ENCODE measurements around the gene RCL1.

RCL1 gene

DNA sequence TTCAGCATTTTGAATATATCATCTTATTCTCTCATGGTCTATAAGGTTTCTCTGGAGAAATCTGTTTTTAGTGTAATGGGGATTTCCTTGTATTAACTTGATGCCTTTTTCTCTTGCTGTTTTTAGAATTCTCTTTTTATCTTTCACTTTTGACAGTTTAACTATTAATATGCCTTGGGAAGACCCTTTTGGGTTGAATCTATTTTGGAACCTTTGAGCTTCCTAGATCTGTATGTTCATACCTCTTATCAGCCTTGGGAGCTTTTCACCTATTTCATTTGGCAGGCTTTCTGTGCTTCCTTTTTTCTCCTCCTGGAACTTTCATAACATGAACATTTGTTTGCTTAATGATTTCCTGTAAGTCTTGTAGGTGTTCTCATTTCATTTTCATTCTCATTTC is 22.2 kb downstream of the RCL1 start:
- no peaks in the 10 kb centered on the region for H3K9me3 ChIP-seq (ENCODE audit: control insufficient read depth, insufficient read depth, low read length)
- no peaks in the 10 kb centered on the region for H3K4me1 ChIP-seq (ENCODE audit: insufficient read depth, low read length)
- H3K9ac ChIP-seq (ENCODE audit: low read depth, low read length) = no peak overlapping the region

DNA sequence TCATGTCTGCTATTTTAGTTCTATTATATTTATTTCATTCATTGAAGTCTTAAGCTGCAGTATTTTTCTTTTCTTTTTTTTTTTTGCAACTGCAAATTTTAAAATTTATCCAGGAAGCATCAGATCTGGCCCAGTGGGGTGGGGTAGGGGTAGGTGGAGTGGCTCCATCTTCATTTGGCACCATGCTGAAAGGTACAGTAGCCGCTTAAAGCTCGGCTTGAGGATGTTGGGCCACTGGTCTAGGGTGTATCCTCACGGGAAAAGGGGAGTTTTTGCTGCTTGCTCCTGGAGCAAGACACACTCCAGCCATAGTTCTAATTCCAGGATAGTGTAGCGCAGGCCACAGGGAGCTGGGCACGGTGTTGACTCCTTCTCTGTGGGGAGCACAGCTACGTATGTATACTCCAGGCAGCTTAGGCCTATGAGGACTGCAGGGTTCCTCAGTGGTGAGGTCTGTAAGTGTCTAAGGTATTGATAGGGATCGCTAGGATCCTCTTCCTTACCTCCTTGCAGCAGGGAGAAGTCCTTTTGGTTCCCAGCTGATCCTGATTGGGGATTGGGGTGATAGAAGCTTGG is 22.7 kb downstream of the RCL1 start:
- H3K9ac ChIP-seq (ENCODE audit: low read depth, low read length) = no peak overlapping the region
- no peaks in the 10 kb centered on the region for H3K4me1 ChIP-seq (ENCODE audit: insufficient read depth, low read length)
- H3K9me3 ChIP-seq (ENCODE audit: control insufficient read depth, insufficient read depth, low read length) = no peaks in the 10 kb centered on the region
- H3K36me3 ChIP-seq (ENCODE audit: insufficient read depth, low read length) = no peaks in the 10 kb centered on the region

More for the DNA sequence above, 22.2 kb downstream of the RCL1 start:
- no peaks in the 10 kb centered on the region for H3K36me3 ChIP-seq (ENCODE audit: insufficient read depth, low read length)

DNA sequence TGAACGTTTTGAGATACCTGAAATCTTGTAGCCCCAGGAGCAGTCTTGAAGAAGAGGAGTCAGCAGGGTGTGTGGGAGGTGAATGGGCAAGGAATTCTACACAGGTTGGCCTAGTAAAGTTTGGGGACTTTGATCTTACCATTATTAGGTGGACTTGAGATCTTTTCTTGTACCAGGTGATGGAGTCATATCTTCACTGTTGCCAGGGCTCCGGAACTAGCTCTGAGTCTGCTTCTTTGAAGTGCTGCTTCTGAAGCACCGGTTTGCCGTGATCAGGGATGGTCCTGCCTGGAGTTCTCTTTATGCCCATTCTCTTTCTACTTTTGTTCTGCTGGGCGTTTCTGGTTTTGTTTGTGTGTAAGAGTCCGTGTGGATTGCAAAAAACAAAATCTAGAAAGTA is 27.4 kb downstream of the RCL1 start:
- H3K36me3 ChIP-seq (ENCODE audit: insufficient read depth, low read length) = no peaks in the 10 kb centered on the region

GRCh38 chr9:4821133-4821532 is 28.4 kb downstream of the RCL1 start:
- Histone ChIP-seq H3K9ac (ENCODE audit: low read depth, low read length) (no peak overlapping the region), H3K9me3 (ENCODE audit: control insufficient read depth, insufficient read depth, low read length) (no peaks in the 10 kb centered on the region), H3K36me3 (ENCODE audit: insufficient read depth, low read length) (no peaks in the 10 kb centered on the region), H3K4me1 (ENCODE audit: insufficient read depth, low read length) (no peaks in the 10 kb centered on the region)

More for the DNA sequence above, 27.4 kb downstream of the RCL1 start:
- H3K9ac ChIP-seq (ENCODE audit: low read depth, low read length) = no peak overlapping the region
- H3K4me1 ChIP-seq (ENCODE audit: insufficient read depth, low read length) = no peaks in the 10 kb centered on the region
- no peaks in the 10 kb centered on the region for H3K9me3 ChIP-seq (ENCODE audit: control insufficient read depth, insufficient read depth, low read length)

GRCh38 chr9:4822057-4822456 is 29.3 kb downstream of the RCL1 start:
- H3K9me3 ChIP-seq (ENCODE audit: control insufficient read depth, insufficient read depth, low read length) = no peaks in the 10 kb centered on the region
- H3K36me3 ChIP-seq (ENCODE audit: insufficient read depth, low read length) = no peaks in the 10 kb centered on the region
- no peak overlapping the region for H3K9ac ChIP-seq (ENCODE audit: low read depth, low read length)
- no peaks in the 10 kb centered on the region for H3K4me1 ChIP-seq (ENCODE audit: insufficient read depth, low read length)

GRCh38 chr9:4826417-4827166 is 33.8 kb downstream of the RCL1 start:
- Histone ChIP-seq H3K36me3 (ENCODE audit: insufficient read depth, low read length) (no peaks in the 10 kb centered on the region), H3K9ac (ENCODE audit: low read depth, low read length) (no peak overlapping the region), H3K4me1 (ENCODE audit: insufficient read depth, low read length) (no peaks in the 10 kb centered on the region), H3K9me3 (ENCODE audit: control insufficient read depth, insufficient read depth, low read length) (no peaks in the 10 kb centered on the region)

DNA sequence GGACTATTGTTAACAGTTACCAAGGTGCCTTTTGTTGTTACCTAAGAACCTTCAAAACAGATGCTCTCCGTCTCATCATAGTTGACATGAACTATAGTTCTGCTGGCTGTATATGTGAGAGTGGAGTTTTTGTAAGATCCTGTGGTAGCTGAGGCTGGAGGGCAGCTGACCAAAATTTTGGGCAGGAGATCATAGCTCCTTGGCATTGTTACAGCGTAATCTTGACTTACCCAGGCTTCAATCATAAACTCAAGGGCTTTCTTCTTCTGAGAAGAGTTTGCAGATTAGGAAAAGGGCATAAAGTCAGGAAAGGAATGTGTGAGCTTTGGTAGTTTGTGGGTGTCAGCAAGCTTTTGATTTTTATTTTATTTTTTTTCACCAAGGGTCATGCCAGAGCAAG is 34.5 kb downstream of the RCL1 start:
- Histone ChIP-seq H3K36me3 (ENCODE audit: insufficient read depth, low read length) (no peaks in the 10 kb centered on the region), H3K9ac (ENCODE audit: low read depth, low read length) (no peak overlapping the region), H3K4me1 (ENCODE audit: insufficient read depth, low read length) (no peaks in the 10 kb centered on the region), H3K9me3 (ENCODE audit: control insufficient read depth, insufficient read depth, low read length) (no peaks in the 10 kb centered on the region)

- Histone ChIP-seq H3K4me1 (ENCODE audit: insufficient read depth, low read length) (no peaks in the 10 kb centered on the region; the same call in 1 of the 2 replicates), H3K9me3 (ENCODE audit: control insufficient read depth, insufficient read depth, low read length) (no peaks in the 10 kb centered on the region), H3K9ac (ENCODE audit: low read depth, low read length) (no peak overlapping the region), H3K36me3 (ENCODE audit: insufficient read depth, low read length) (no peaks in the 10 kb centered on the region)
Measured at GRCh38 chr9:4828761-4829160, 36.0 kb downstream of the RCL1 start.

DNA sequence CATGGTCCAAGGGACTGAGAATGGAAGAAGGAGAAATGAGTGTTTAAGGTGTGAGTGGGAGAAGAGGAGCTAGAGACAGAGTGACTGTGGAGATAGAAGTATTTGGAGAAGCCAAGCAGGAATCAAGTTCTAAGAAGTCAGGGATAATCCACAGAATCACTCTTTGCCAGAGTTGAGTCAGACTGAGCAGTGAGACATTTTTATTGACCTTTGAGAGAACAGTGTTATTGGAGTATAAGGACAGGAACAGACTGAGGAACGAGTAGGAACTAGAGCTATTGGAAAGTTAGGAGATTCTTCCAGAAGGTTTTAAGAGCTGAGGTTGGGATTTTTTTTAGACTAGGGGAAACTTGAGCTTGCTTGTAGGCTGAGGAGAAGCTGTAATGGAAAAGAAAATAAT is 37.2 kb downstream of the RCL1 start:
- Histone ChIP-seq H3K9me3 (ENCODE audit: control insufficient read depth, insufficient read depth, low read length) (no peaks in the 10 kb centered on the region), H3K36me3 (ENCODE audit: insufficient read depth, low read length) (no peaks in the 10 kb centered on the region), H3K9ac (ENCODE audit: low read depth, low read length) (no peak overlapping the region), H3K4me1 (ENCODE audit: insufficient read depth, low read length) (no peaks in the 10 kb centered on the region; the same call in 1 of the 2 replicates)

DNA sequence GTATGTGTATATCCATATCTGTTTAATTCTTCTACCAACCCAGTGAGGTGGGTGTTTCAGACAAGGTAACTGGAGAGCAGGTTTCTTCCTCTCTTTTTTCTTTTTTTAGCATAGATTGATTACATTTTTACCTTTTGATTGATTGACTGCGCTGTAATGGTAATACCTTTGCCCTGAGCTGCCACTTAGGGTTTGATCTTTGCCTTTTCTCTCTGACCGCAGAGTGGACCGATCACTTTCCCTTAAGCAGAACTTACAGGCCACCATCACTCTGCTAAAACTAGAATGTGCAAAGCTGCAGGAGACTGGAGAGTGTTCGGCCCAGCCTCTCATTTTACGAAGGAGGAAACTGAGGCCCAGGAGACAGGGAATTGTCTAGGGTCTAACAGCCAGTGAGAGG is 38.0 kb downstream of the RCL1 start:
- no peaks in the 10 kb centered on the region; the same call in 1 of the 2 replicates for H3K4me1 ChIP-seq (ENCODE audit: insufficient read depth, low read length)
- H3K9ac ChIP-seq (ENCODE audit: low read depth, low read length) = no peak overlapping the region
- no peaks in the 10 kb centered on the region for H3K36me3 ChIP-seq (ENCODE audit: insufficient read depth, low read length)
- H3K9me3 ChIP-seq (ENCODE audit: control insufficient read depth, insufficient read depth, low read length) = no peaks in the 10 kb centered on the region

- H3K9me3 ChIP-seq (ENCODE audit: control insufficient read depth, insufficient read depth, low read length) = no peaks in the 10 kb centered on the region
- H3K4me1 ChIP-seq (ENCODE audit: insufficient read depth, low read length) = no peaks in the 10 kb centered on the region; the same call in 1 of the 2 replicates
- no peaks in the 10 kb centered on the region for H3K36me3 ChIP-seq (ENCODE audit: insufficient read depth, low read length)
- H3K9ac ChIP-seq (ENCODE audit: low read depth, low read length) = no peak overlapping the region
Measured at GRCh38 chr9:4831119-4831518, 38.4 kb downstream of the RCL1 start.

- H3K9ac ChIP-seq (ENCODE audit: low read depth, low read length) = no peak overlapping the region
- no peaks in the 10 kb centered on the region; the same call in 1 of the 2 replicates for H3K4me1 ChIP-seq (ENCODE audit: insufficient read depth, low read length)
- no peaks in the 10 kb centered on the region for H3K36me3 ChIP-seq (ENCODE audit: insufficient read depth, low read length)
- no peaks in the 10 kb centered on the region for H3K9me3 ChIP-seq (ENCODE audit: control insufficient read depth, insufficient read depth, low read length)
Measured at GRCh38 chr9:4831944-4832343, 39.2 kb downstream of the RCL1 start.

DNA sequence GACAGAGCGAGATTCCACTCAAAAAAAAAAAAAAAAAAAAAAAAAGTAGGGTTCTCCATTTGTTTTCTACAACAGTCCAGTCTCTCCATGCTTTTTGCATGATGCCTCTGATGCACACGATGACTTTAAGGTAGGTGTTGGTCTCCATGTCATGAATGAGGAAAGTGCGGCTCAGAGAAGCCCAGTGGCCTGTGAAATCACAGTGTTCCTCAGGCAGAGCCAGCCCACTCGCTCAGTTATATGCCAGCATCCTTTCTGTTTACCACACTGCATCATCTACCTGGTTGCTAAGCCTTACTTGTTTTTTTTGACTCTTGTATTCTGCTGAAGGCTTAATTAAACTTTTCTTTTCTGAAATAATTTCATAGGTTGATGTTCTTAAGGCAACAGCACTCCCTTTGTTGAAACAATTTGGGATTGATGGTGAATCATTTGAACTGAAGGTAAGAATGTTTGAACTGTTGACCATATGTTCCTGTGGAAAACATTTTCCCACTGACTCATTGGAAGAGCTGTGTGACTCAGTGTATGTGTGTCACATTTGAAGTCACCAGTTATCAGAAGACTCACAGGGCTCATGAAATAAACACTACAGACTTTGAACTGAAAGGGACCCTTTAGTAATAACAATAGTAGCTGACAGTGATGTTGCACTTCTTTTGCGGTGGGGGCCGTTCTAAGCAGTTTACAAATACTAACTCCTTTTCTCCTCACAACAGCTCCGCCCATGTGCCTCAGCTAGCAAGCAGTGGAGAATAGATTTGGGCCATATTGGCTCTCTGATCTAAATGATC is 40.2 kb downstream of the RCL1 start:
- H3K9me3 ChIP-seq (ENCODE audit: control insufficient read depth, insufficient read depth, low read length) = no peaks in the 10 kb centered on the region
- H3K9ac ChIP-seq (ENCODE audit: low read depth, low read length) = no peak overlapping the region
- no peaks in the 10 kb centered on the region; the same call in 1 of the 2 replicates for H3K4me1 ChIP-seq (ENCODE audit: insufficient read depth, low read length)
- H3K36me3 ChIP-seq (ENCODE audit: insufficient read depth, low read length) = no peaks in the 10 kb centered on the region

DNA sequence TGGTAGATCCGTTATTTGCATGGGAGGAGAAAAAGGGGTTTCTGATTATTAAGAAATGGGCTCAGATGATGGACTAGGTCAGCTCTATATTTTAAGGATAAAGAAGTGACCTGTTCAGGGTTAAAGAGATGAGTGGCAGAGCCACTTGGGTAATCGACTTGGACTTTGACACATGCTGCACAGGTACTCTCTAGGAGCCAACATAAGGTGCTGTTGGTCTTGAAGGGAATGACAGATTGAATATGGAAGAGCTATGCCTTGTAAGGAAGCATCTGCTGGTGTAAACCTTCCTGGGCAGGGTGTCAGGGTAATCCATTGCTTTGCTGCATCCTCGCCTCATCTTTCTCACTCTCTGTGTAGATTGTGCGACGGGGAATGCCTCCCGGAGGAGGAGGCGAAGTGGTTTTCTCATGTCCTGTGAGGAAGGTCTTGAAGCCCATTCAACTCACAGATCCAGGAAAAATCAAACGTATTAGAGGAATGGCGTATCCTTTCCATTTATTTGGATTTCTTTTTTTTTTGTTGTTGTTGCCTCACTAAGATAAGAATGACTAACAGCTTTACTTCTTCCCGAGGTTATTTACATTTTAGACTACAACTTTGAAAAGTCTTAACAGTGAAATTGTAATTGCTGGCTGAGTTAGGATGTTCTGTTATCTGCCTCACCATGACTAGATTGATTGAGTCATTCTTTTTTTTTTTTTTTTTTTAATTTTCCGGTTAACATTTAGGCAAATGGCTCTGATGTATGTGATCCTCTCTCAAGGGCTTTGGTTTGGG is 41.2 kb downstream of the RCL1 start:
- Histone ChIP-seq H3K9ac (ENCODE audit: low read depth, low read length) (no peak overlapping the region), H3K36me3 (ENCODE audit: insufficient read depth, low read length) (no peaks in the 10 kb centered on the region), H3K9me3 (ENCODE audit: control insufficient read depth, insufficient read depth, low read length) (no peaks in the 10 kb centered on the region), H3K4me1 (ENCODE audit: insufficient read depth, low read length) (no peaks in the 10 kb centered on the region; the same call in 1 of the 2 replicates)
